ENCODE data around the gene SIX2. TPM values are rescaled to one million over a fixed set of nuclear protein-coding genes. Genes with fewer than 3 reads are reported as not detected.

SIX2 gene
- total and polyA plus RNA-seq, 10 of the 15 experiments (the other 5 are each of a cell fraction or from before 2014, with no cell fraction given) = not detected

GRCh38 chr2:45013229-45014015 is 4.2 kb upstream of the SIX2 start:
- ChIA-PET POLR2A (no interaction called here), CTCF (interaction anchor here (1.2 kb wide), 1 partner anchor 29 kb away, joined by 3 read pairs; no protein-coding TSS in a partner anchor), RAD21 (ENCODE audit: unreplicated experiment) (interaction anchor here (0.6 kb wide), 1 partner anchor 252 kb away, joined by 3 read pairs; no protein-coding TSS in a partner anchor), SMC1A (ENCODE audit: uncharacterized antibody, unreplicated experiment) (no interaction called here)
- DNase-seq (ENCODE audit: low read depth, low spot score) (no peak), FAIRE-seq (no peak), ATAC-seq (no peak)
- Histone ChIP-seq H3K27me3 (replicated peaks in 1 of 2; ENCODE audit: control insufficient read depth in 2 of 2, insufficient read depth in 2 of 2, low read length in 1 of 2) (peaks cover 20 to 37% of the 10 kb centered on the region in 2 experiments), H3K9me3 (replicated peaks; ENCODE audit: control insufficient read depth, insufficient read depth, low read length) (no peaks in the 10 kb centered on the region; the same call in 2 of the 3 replicates), H3K9ac (ENCODE audit: control insufficient read depth, insufficient read depth, low read length) (no peak overlapping the region), H4K20me1 (ENCODE audit: control insufficient read depth, insufficient read depth) (no peaks in the 10 kb centered on the region), H3K4me2 (ENCODE audit: control insufficient read depth, insufficient read depth) (no peak overlapping the region), H3K27ac (ENCODE audit: control insufficient read depth, insufficient read depth) (no peak overlapping the region), H2AFZ (ENCODE audit: control insufficient read depth, low read depth, low read length) (no peak overlapping the region), H3K4me1 (ENCODE audit: control insufficient read depth, insufficient read depth, low read length) (no peaks in the 10 kb centered on the region), H3K36me3 (ENCODE audit: control insufficient read depth in 2 of 2, insufficient read depth in 2 of 2, low read length in 1 of 2) (no peaks in the 10 kb centered on the region), H3K4me3 (no peak overlapping the region), H3K79me2 (ENCODE audit: control insufficient read depth, insufficient read depth, low read length) (no peaks in the 10 kb centered on the region)
- intact Hi-C loops (cut with micrococcal nuclease; ENCODE audit: unreplicated experiment) (no loop called here), in situ Hi-C loops (cut with MboI) (no loop called here)
- 48% methylated on average over 39 of the region's 83 CpGs for WGBS (ENCODE audit: insufficient coverage, insufficient replicate concordance, low lambda C conversion rate, missing lambda C conversion rate)
- TF ChIP-seq DPF2 (IDR thresholded peaks at IDR 0.05) (no peak), NFYB (IDR thresholded peaks at IDR 0.05; ENCODE audit: insufficient read depth, low read depth, low read length) (no peak), HCFC1 (IDR thresholded peaks at IDR 0.05; ENCODE audit: low read length) (no peak), NR2C1 (IDR thresholded peaks at IDR 0.05) (no peak), SREBF2 (IDR thresholded peaks at IDR 0.05; ENCODE audit: low read length) (no peak), CREB1 (IDR thresholded peaks at IDR 0.05; ENCODE audit: low read depth) (no peak), EED (IDR thresholded peaks at IDR 0.05; ENCODE audit: low read depth) (no peak), BACH1 (IDR thresholded peaks at IDR 0.05; ENCODE audit: borderline replicate concordance) (no peak), MTA2 (IDR thresholded peaks at IDR 0.05; ENCODE audit: low read depth) (no peak)
- BruUV-seq (replicated peaks) = no TSS peak
